HEK293 (cell line): ENCODE data around the gene AK1.

Experiments
- KLF9 ChIP-seq: fragments of 450-650 bp; formaldehyde crosslinking; IDR thresholded peaks from 2 replicates; pipeline ENCODE4 v1.5.1; 2016; ENCODE audit warnings: missing biosample characterization, missing genetic modification characterization, low read depth
- TCF7L2 ChIP-seq: IDR thresholded peaks from 2 replicates; pipeline ENCODE4 v1.6.1; 2011; ENCODE audit warnings: low read depth, mild to moderate bottlenecking, inconsistent platforms, low read length, moderate library complexity, borderline replicate concordance
- ZFP37 ChIP-seq: fragments of 450-650 bp; formaldehyde crosslinking; IDR thresholded peaks from 2 replicates; pipeline ENCODE4 v1.5.1; 2016; ENCODE audit warnings: missing biosample characterization, missing genetic modification characterization
- ZNF239 ChIP-seq: fragments of 450-650 bp; formaldehyde crosslinking; IDR thresholded peaks from 2 replicates; pipeline ENCODE4 v1.5.1; 2016; ENCODE audit warnings: missing biosample characterization, missing genetic modification characterization
- ZNF302 ChIP-seq: fragments of 450-650 bp; formaldehyde crosslinking; IDR thresholded peaks from 2 replicates; pipeline ENCODE4 v1.5.1; 2016; ENCODE audit warnings: missing biosample characterization, missing genetic modification characterization, low read depth
- ZNF510 ChIP-seq: fragments of 450-650 bp; formaldehyde crosslinking; IDR thresholded peaks from 2 replicates; pipeline ENCODE4 v1.5.1; 2018; ENCODE audit warnings: mild to moderate bottlenecking, missing genetic modification characterization, missing biosample characterization; ENCODE audit not compliant: insufficient replicate concordance
- ZNF548 ChIP-seq: fragments of 450-650 bp; formaldehyde crosslinking; IDR thresholded peaks from 2 replicates; pipeline ENCODE4 v1.5.1; 2016; ENCODE audit warnings: missing biosample characterization, missing genetic modification characterization
- ZNF670 ChIP-seq: fragments of 450-650 bp; formaldehyde crosslinking; IDR thresholded peaks from 2 replicates; pipeline ENCODE4 v1.5.1; 2016; ENCODE audit warnings: missing biosample characterization, missing genetic modification characterization, low read depth
- TF ChIP-seq, protein P1 (sequence below): fragments of 450-650 bp; formaldehyde crosslinking; IDR thresholded peaks from 2 replicates; pipeline ENCODE4 v1.5.1; 2016; ENCODE audit warnings: missing biosample characterization, missing genetic modification characterization
- TF ChIP-seq, protein P2 (sequence below): fragments of 450-650 bp; formaldehyde crosslinking; IDR thresholded peaks from 2 replicates; pipeline ENCODE4 v1.5.1; 2016; ENCODE audit warnings: missing biosample characterization, missing genetic modification characterization
- TF ChIP-seq, protein P3 (sequence below): fragments of 450-650 bp; formaldehyde crosslinking; IDR thresholded peaks from 2 replicates; pipeline ENCODE4 v1.5.1; 2016; ENCODE audit warnings: missing biosample characterization, missing genetic modification characterization
- TF ChIP-seq, protein P4 (sequence below): fragments of 450-650 bp; formaldehyde crosslinking; IDR thresholded peaks from 2 replicates; pipeline ENCODE4 v1.5.1; 2016; ENCODE audit warnings: missing biosample characterization, missing genetic modification characterization

DNA sequence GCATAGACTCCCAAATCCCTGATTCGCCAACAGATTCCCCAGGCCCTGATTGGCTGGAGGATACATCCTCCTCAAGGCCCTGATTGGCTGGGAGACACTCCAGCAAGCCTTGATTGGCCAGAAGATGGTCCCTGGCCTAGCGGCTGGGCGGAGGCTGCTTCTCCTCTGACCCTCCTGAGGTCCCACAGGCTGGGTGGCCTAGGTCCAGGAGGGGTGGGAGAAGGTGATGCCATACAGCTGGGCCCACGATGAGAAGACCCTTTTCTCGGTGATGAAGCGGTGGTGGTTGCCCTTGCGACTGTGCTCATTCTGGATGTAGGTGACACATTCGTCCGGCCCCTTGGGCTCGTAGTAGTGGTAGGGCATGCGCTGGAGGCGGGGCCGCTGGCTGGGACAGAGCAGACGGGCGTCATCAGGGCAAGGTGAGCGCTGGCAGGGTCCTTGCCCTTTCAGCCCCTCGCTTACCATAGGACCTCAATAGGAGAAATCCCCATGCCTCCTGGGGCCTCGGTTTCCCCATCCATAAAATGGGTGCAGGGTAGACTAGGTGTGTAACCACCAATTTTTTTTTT is 9.0 kb upstream of the AK1 start:
- TF ChIP-seq, protein P1, sequence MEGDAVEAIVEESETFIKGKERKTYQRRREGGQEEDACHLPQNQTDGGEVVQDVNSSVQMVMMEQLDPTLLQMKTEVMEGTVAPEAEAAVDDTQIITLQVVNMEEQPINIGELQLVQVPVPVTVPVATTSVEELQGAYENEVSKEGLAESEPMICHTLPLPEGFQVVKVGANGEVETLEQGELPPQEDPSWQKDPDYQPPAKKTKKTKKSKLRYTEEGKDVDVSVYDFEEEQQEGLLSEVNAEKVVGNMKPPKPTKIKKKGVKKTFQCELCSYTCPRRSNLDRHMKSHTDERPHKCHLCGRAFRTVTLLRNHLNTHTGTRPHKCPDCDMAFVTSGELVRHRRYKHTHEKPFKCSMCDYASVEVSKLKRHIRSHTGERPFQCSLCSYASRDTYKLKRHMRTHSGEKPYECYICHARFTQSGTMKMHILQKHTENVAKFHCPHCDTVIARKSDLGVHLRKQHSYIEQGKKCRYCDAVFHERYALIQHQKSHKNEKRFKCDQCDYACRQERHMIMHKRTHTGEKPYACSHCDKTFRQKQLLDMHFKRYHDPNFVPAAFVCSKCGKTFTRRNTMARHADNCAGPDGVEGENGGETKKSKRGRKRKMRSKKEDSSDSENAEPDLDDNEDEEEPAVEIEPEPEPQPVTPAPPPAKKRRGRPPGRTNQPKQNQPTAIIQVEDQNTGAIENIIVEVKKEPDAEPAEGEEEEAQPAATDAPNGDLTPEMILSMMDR: no peak
- no peak for TF ChIP-seq ZNF239 (tag by site-specific recombination)
- TF ChIP-seq, protein P2, sequence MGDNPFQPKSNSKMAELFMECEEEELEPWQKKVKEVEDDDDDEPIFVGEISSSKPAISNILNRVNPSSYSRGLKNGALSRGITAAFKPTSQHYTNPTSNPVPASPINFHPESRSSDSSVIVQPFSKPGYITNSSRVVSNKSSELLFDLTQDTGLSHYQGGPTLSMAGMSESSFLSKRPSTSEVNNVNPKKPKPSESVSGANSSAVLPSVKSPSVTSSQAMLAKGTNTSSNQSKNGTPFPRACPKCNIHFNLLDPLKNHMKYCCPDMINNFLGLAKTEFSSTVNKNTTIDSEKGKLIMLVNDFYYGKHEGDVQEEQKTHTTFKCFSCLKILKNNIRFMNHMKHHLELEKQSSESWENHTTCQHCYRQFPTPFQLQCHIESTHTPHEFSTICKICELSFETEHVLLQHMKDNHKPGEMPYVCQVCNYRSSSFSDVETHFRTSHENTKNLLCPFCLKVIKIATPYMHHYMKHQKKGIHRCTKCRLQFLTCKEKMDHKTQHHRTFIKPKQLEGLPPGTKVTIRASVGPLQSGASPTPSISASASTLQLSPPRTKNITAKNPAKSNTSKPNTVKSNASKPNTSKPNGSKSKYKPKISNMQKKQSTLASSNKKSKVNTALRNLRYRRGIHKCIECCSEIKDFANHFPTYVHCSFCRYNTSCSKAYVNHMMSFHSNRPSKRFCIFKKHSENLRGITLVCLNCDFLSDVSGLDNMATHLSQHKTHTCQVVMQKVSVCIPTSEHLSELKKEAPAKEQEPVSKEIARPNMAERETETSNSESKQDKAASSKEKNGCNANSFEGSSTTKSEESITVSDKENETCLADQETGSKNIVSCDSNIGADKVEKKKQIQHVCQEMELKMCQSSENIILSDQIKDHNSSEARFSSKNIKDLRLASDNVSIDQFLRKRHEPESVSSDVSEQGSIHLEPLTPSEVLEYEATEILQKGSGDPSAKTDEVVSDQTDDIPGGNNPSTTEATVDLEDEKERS (tag by site-specific recombination): no peak
- TF ChIP-seq KLF9 (tag by site-specific recombination): no peak
- TF ChIP-seq ZNF670 (tag by site-specific recombination): no peak
- TF ChIP-seq, protein P3, sequence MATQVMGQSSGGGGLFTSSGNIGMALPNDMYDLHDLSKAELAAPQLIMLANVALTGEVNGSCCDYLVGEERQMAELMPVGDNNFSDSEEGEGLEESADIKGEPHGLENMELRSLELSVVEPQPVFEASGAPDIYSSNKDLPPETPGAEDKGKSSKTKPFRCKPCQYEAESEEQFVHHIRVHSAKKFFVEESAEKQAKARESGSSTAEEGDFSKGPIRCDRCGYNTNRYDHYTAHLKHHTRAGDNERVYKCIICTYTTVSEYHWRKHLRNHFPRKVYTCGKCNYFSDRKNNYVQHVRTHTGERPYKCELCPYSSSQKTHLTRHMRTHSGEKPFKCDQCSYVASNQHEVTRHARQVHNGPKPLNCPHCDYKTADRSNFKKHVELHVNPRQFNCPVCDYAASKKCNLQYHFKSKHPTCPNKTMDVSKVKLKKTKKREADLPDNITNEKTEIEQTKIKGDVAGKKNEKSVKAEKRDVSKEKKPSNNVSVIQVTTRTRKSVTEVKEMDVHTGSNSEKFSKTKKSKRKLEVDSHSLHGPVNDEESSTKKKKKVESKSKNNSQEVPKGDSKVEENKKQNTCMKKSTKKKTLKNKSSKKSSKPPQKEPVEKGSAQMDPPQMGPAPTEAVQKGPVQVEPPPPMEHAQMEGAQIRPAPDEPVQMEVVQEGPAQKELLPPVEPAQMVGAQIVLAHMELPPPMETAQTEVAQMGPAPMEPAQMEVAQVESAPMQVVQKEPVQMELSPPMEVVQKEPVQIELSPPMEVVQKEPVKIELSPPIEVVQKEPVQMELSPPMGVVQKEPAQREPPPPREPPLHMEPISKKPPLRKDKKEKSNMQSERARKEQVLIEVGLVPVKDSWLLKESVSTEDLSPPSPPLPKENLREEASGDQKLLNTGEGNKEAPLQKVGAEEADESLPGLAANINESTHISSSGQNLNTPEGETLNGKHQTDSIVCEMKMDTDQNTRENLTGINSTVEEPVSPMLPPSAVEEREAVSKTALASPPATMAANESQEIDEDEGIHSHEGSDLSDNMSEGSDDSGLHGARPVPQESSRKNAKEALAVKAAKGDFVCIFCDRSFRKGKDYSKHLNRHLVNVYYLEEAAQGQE (tag by site-specific recombination): no peak
- TF ChIP-seq, protein P4, sequence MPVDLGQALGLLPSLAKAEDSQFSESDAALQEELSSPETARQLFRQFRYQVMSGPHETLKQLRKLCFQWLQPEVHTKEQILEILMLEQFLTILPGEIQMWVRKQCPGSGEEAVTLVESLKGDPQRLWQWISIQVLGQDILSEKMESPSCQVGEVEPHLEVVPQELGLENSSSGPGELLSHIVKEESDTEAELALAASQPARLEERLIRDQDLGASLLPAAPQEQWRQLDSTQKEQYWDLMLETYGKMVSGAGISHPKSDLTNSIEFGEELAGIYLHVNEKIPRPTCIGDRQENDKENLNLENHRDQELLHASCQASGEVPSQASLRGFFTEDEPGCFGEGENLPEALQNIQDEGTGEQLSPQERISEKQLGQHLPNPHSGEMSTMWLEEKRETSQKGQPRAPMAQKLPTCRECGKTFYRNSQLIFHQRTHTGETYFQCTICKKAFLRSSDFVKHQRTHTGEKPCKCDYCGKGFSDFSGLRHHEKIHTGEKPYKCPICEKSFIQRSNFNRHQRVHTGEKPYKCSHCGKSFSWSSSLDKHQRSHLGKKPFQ (tag by site-specific recombination): no peak
- TF ChIP-seq TCF7L2: no peak
- no peak for TF ChIP-seq ZNF548 (tag by site-specific recombination)
- TF ChIP-seq ZFP37: no peak
- no peak for TF ChIP-seq ZNF302
- TF ChIP-seq ZNF510: no peak
